DND-41 (cell line): Measurements from ENCODE around the gene SLC6A18.

Source experiments
- CTCF ChIP-seq: IDR thresholded peaks from 2 replicates; pipeline ENCODE4 v1.5.1; 2012; ENCODE audit warnings: borderline replicate concordance, low read length, moderate library complexity, mild to moderate bottlenecking; ENCODE audit not compliant: poor library complexity, severe bottlenecking; ENCODE audit errors: extremely low read depth
- EZH2 ChIP-seq: IDR thresholded peaks from 3 replicates; pipeline ENCODE4 v1.6.1; 2012; ENCODE audit warnings: borderline replicate concordance, low read depth, mild to moderate bottlenecking, moderate library complexity, low read length, inconsistent platforms; ENCODE audit not compliant: severe bottlenecking

GRCh38 chr5:1195439-1195838 lies 29.7 kb upstream of the SLC6A18 start:
- TF ChIP-seq CTCF: no peak
- no peak for TF ChIP-seq EZH2
